ENCODE data around the gene BSDC1. TPM values are rescaled to one million over a fixed set of nuclear protein-coding genes. Genes with fewer than 3 reads are reported as not detected.

The BSDC1 gene
- polyA plus RNA-seq, 1 of the 3 experiments (the other 2 are of a cell fraction): 51.0 TPM

GRCh38 chr1:32377541-32378220, 16.6 kb downstream of the BSDC1 start:
- ChIA-PET POLR2A (interaction anchor here (1.6 to 1.8 kb wide), 2 partner anchors 9 to 19 kb away, joined by 4 to 5 read pairs; no protein-coding TSS in a partner anchor), CTCF (no interaction called here)
- Histone ChIP-seq H3K4me3 (ENCODE audit: low read depth in 2 of 2, low read length in 1 of 2) (no peak overlapping the region), H3K9me3 (no peaks in the 10 kb centered on the region), H2AFZ (ENCODE audit: low read depth) (no peak overlapping the region), H3K27ac (ENCODE audit: low read depth in 2 of 2, low read length in 1 of 2) (no peak overlapping the region), H3K36me3 (replicated peaks in 1 of 2; ENCODE audit: control insufficient read depth in 1 of 2, insufficient read depth in 2 of 2, low read length in 1 of 2) (peaks cover 43 to 77% of the 10 kb centered on the region in 2 experiments), H3F3A (replicated peaks; ENCODE audit: insufficient read depth) (no peaks in the 10 kb centered on the region), H3K79me2 (ENCODE audit: insufficient read depth) (no peaks in the 10 kb centered on the region), H3K9ac (no peak overlapping the region), H3K27me3 (ENCODE audit: insufficient read depth) (no peaks in the 10 kb centered on the region), H3K4me1 (ENCODE audit: control insufficient read depth in 1 of 2, insufficient read depth in 2 of 2, low read depth in 1 of 2, low read length in 1 of 2) (no peaks in the 10 kb centered on the region), H4K20me1 (ENCODE audit: insufficient read depth) (no peaks in the 10 kb centered on the region), H3K4me2 (no peak overlapping the region), H3K9me2 (no peaks in the 10 kb centered on the region)
- WGBS (ENCODE audit: low lambda C conversion rate): 97% methylated on average over 12 of the region's 12 CpGs
- DNase-seq: no peak
- TF ChIP-seq REST (IDR thresholded peaks at IDR 0.05; ENCODE audit: low read depth, low read length): no peak
- TF ChIP-seq SIN3A (IDR thresholded peaks at IDR 0.05; ENCODE audit: borderline replicate concordance, low read depth, low read length): no peak
- no peak for TF ChIP-seq GABPA (IDR thresholded peaks at IDR 0.05; ENCODE audit: low read depth)

GRCh38 chr1:32376199-32376598, 18.0 kb downstream of the BSDC1 start:
- no peaks in the 10 kb centered on the region for H3K27me3 ChIP-seq (ENCODE audit: insufficient read depth)
- WGBS (ENCODE audit: low lambda C conversion rate): 92% methylated on average over 7 of the region's 11 CpGs
- no peaks in the 10 kb centered on the region for H3K4me1 ChIP-seq (ENCODE audit: control insufficient read depth in 1 of 2, insufficient read depth in 2 of 2, low read depth in 1 of 2, low read length in 1 of 2)
- H3K36me3 ChIP-seq (replicated peaks in 1 of 2; ENCODE audit: control insufficient read depth in 1 of 2, insufficient read depth in 2 of 2, low read length in 1 of 2): peaks cover 38 to 83% of the 10 kb centered on the region in 2 experiments
- CTCF ChIA-PET: no interaction called here
- no peak overlapping the region for H3K27ac ChIP-seq (ENCODE audit: low read depth in 2 of 2, low read length in 1 of 2)
- no peak overlapping the region for H3K9ac ChIP-seq
- POLR2A ChIA-PET: interaction anchor here (1.8 kb wide), 1 partner anchor 18 kb away, joined by 5 read pairs; no protein-coding TSS in a partner anchor
- TF ChIP-seq GABPA (IDR thresholded peaks at IDR 0.05; ENCODE audit: low read depth) (no peak), FOXM1 (IDR thresholded peaks at IDR 0.05; ENCODE audit: low read depth) (no peak), FOSL2 (IDR thresholded peaks at IDR 0.05; ENCODE audit: borderline replicate concordance, low read depth) (no peak), ZBTB33 (IDR thresholded peaks at IDR 0.05; ENCODE audit: borderline replicate concordance, low read depth) (no peak), RFX5 (IDR thresholded peaks at IDR 0.05; ENCODE audit: low read length) (no peak), EP300 (IDR thresholded peaks at IDR 0.05; ENCODE audit: borderline replicate concordance in 1 of 2, low read depth in 1 of 2, low read length in 1 of 2) (no peak), MXI1 (IDR thresholded peaks at IDR 0.05; ENCODE audit: low read depth, low read length) (no peak), POLR2AphosphoS5 (IDR thresholded peaks at IDR 0.05; ENCODE audit: low read depth, low read length) (no peak), JUND (IDR thresholded peaks at IDR 0.05) (no peak), NFIC (IDR thresholded peaks at IDR 0.05; ENCODE audit: borderline replicate concordance) (no peak), IRF3 (IDR thresholded peaks at IDR 0.05; ENCODE audit: low read depth, low read length) (no peak), MEF2A (IDR thresholded peaks at IDR 0.05; ENCODE audit: borderline replicate concordance, low read depth) (no peak), GATA2 (CRISPR knock-in tag; IDR thresholded peaks at IDR 0.05) (no peak), FOXJ3 (CRISPR knock-in tag; IDR thresholded peaks at IDR 0.05) (no peak), NRF1 (IDR thresholded peaks at IDR 0.05; ENCODE audit: low read depth, low read length) (no peak), USF1 (IDR thresholded peaks at IDR 0.05; ENCODE audit: borderline replicate concordance, low read depth) (no peak)
- H4K20me1 ChIP-seq (ENCODE audit: insufficient read depth): no peaks in the 10 kb centered on the region
- H2AFZ ChIP-seq (ENCODE audit: low read depth): no peak overlapping the region
- no peak overlapping the region for H3K4me2 ChIP-seq
- H3K9me3 ChIP-seq: no peaks in the 10 kb centered on the region
- H3K9me2 ChIP-seq: no peaks in the 10 kb centered on the region
- H3F3A ChIP-seq (replicated peaks; ENCODE audit: insufficient read depth): peaks cover 2% of the 10 kb centered on the region
- DNase-seq: no peak
- no peaks in the 10 kb centered on the region for H3K79me2 ChIP-seq (ENCODE audit: insufficient read depth)
- no peak overlapping the region for H3K4me3 ChIP-seq (ENCODE audit: low read depth in 2 of 2, low read length in 1 of 2)

Data from SK-N-SH (cell line).